Heart left ventricle (tissue), 13 donors: ENCODE results near the gene DUSP7.
A peak's percentile ranks its signal among the peaks of the same experiment; 100 is the strongest.

Experiments
- CTCF ChIP-seq, 12 donors: fragments of 200-600 bp; sonication (generic) in 4 of 12; IDR thresholded peaks; one replicate each; pipeline versions ENCODE4 v1.5.0 to v1.8.0; 2018 to 2022; ENCODE audit warnings: antibody characterized with exemption in 12 of 12, mild to moderate bottlenecking in 5 of 12
- POLR2A ChIP-seq, 2 donors: fragments of 450-650 bp; IDR thresholded peaks; one replicate each; pipeline ENCODE4 v1.6.1; 2017; ENCODE audit warnings: antibody characterized with exemption in 2 of 2, mild to moderate bottlenecking in 2 of 2, moderate library complexity in 2 of 2
- donor health status: ischemic (EF 13 %, LVEDD 7.1; RV severe dilation, severe dysfunction).
- donor health status: DM: no; HTN: yes; CAD: no.
- donor health status: DM: no; HTN: no; CAD: no.
- donor health status: ischemic (EF 25% LVEDD 6.9; RV normal size, moderate dysfunction).
- donor health status: ischemic (EF 25% LVEDD 5.7; RV mildly dilated, moderate dysfunction).
- donor health status: ischemic (EF 35%, LVEDD 5.7; RV mildly dilated, moderate dysfunction).
- donor health status: nonischemic (EF 11% LVEDD 7.7; RV severe dilation, severe dysfunction).
- donor health status: DM: yes; HTN: yes; CAD: no.
- donor health status: PGD.
- donor health status: ischemic (EF 29% LVEDD 5.4; RV normal size, mild dysfunction).
- donor health status: nonischemic (EF 23%, LVEDD 6.1; RV moderate dilation, normal function).

- TF ChIP-seq CTCF (IDR thresholded peaks at IDR 0.05) (peak in 11 of 12 donors; percentile 4 to 51 (median 27)), POLR2A (IDR thresholded peaks at IDR 0.05) (no peak)
Measured at GRCh38 chr3:52054661-52055511, 1.5 kb downstream of the DUSP7 start.
